Activated T-cell treated with anti-CD3 and anti-CD28 coated beads, Interleukin-2, amount 50 U/mL, for 72 hours (primary cell): ENCODE data around the gene KCNN2. TPM values are rescaled to one million over a fixed set of nuclear protein-coding genes. Genes with fewer than 3 reads are reported as not detected.

Experiments
- ATAC-seq, 2 donors: fragments of 150-1000 bp; cut with Tn5 transposase; replicated peaks in 1 of 2; 2 replicates each; pipeline ENCODE4 v1.10.0; 2021; ENCODE audit warnings: moderate library complexity in 2 of 2, mild to moderate bottlenecking in 1 of 2
- DNase-seq, 2 donors: peaks; one replicate each; pipeline ENCODE4 v3.0.0; 2021 to 2022; ENCODE audit warnings: mixed read lengths in 1 of 2
- H3K27ac Mint-ChIP-seq: one replicate; pipeline ENCODE4 v1.8.0; 2022; ENCODE audit warnings: mild to moderate bottlenecking, moderate library complexity, mixed read lengths
- H3K27me3 Mint-ChIP-seq: one replicate; pipeline ENCODE4 v1.8.0; 2022; ENCODE audit warnings: low read depth, mixed read lengths
- H3K36me3 Mint-ChIP-seq, 2 donors: one replicate each; pipeline ENCODE4 v1.8.0; 2022; ENCODE audit warnings: mixed read lengths in 2 of 2, mild to moderate bottlenecking in 1 of 2; ENCODE audit not compliant: insufficient read depth in 2 of 2
- H3K4me1 Mint-ChIP-seq: one replicate; pipeline ENCODE4 v1.8.0; 2022; ENCODE audit warnings: low read depth, mixed read lengths
- H3K4me3 Mint-ChIP-seq, 2 donors: one replicate each; pipeline ENCODE4 v1.8.0; 2022; ENCODE audit warnings: mild to moderate bottlenecking in 2 of 2, mixed read lengths in 2 of 2, moderate library complexity in 2 of 2
- H3K9me3 Mint-ChIP-seq, 2 donors: one replicate each; pipeline ENCODE4 v1.8.0; 2022; ENCODE audit warnings: mixed read lengths in 2 of 2
- total RNA-seq, 2 donors: library from RNA; stranded (reverse); gene quantifications; one replicate each; pipeline ENCODE4 v1.2.3, GENCODE V29; 2022

KCNN2 gene
- total RNA-seq, 2 donors from 2014 or later, result not detected

- Mint-ChIP-seq H3K27me3 (no peaks in the 10 kb centered on the region), H3K9me3 (peaks cover 14 to 18% of the 10 kb centered on the region in 2 donors), H3K4me3 (no peak overlapping the region), H3K36me3 (peaks cover 0 to 2% of the 10 kb centered on the region in 2 donors), H3K27ac (no peak overlapping the region), H3K4me1 (no peaks in the 10 kb centered on the region)
- DNase-seq (no peak), ATAC-seq (no peak)
Observed at GRCh38 chr5:114544561-114544960, 182.7 kb downstream of the KCNN2 start.
